ENCODE measurements around the gene ARHGAP32.
"Not testable (repeated sequence)": the region's sequence is repeated elsewhere in the genome, so short reads cannot be mapped to it uniquely, and the experiment has no call there.

Gene ARHGAP32

DNA sequence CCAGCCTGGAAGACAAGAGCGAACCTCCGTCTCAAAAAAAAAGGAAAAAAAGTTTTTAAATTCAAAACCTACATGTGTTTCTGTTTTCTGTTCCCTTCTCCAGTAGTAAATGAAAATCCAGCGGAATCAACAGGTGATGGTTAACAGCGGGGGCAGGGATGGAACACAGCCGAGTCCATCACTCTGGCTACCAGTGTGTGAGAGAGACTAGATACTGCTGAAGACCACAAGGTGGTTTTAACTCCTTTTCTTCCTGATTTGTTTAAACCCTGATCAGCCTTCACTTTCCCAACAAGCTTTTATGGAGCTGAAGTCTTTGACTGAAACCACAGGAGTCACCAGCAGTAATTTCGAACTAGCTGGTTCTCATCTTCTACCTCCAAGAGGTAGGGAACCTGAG, 3.6 kb upstream of the ARHGAP32 start:
- no peak for DNase-seq

DNA sequence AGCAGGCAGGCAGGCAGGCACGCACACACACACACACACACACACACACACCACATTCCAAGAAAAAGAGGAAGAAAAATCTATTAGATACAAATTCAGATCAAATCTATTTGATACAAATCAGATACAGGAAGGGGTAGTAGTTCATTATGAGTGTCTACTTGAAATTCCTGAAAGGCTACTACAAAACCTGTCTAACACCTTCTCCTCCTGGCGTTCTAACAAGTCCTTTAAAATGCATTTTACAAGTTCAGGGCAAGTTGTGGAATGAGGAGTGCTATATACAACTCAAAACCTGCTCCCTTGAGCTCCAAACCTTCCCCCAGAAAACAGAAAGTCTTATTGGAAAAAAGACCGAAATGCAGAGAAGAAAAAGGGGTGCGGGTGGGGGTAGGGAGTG, 476 bp downstream of the ARHGAP32 start:
- DNase-seq, result no peak

DNA sequence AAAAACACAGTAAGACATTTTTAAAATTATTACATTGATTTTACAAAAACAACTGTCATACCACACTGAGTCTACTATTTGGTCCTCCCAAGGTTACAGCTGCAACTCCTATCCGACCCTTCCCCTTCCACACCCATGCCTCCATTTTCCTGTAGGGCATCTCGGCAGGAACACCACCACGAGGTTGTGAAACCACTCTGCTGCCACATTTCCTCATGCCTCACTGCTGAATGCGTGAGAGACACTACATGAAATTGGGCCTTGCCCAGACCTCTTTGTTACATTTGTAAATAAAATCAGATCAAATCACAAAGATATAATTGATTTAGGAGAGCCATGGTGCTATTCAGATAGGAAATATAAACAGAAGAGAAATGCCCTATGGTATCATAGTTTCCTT, 2.0 kb downstream of the ARHGAP32 start:
- DNase-seq, result no peak

DNA sequence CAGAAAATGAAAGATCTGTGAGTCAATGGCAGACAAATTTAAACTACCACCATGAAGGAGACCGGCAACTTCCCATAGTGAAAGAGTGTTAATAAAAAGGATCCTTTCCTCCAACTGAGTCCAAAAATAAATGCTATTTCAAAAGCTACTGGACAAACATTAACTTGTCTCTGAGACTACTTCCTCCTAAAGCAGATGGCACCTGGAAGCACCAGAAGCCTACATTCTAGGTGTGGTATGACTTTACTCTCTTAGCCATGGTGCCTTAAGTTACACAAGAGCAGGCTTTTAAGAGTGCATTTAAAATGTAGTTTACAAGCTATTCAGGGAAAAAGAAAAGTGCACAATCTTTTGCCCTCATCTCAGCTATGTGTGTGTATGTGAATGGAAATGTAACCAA, 2.5 kb downstream of the ARHGAP32 start:
- DNase-seq, result no peak

DNA sequence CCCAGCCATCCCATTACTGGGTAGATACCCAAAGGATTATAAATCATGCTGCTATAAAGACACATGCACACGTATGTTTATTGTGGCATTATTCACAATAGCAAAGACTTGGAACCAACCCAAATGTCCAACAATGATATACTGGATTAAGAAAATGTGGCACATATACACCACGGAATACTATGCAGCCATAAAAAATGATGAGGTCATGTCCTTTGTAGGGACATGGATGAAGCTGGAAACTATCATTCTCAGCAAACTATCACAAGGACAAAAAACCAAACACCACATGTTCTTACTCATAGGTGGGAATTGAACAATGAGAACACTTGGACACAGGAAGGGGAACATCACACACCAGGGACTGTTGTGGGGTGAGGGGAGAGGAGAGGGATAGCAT, 7.0 kb downstream of the ARHGAP32 start:
- DNase-seq, result not testable (repeated sequence)

DNA sequence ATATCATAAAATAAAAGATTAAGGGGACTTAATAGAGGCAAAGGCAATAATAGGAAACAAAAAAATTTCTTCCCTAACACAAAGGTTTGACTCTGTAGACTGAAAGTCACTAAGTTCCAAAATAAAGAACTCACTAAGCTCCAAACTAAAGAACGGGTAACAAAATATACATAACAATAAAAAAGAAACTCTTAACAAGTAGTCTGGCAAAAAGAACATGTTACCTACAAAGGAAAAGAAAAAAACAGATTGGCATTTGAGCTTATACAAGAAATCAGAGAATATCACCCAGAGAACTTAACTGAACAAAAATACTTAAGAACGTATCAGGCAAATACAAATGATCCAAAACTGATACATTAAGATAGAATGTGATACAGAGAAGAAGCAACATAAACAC, 7.5 kb downstream of the ARHGAP32 start:
- DNase-seq, result no peak

DNA sequence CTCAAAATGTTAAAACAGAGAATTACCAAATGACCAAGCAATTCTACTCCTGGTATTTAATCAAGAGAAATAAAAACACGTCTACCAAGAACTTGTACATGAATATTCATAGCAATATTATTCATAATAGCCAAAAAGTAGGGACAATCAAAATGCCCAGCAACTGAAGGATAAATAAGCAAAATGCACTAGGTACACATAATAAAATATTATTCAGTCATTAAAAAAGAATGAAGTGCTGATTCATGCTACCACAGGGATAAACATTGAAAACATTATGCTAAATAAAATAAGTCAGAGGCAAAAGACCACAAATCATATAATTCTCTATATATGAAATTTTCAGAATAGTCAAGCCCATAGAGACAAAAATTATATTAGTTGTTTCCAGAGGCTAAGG, 24.8 kb downstream of the ARHGAP32 start:
- no peak for DNase-seq

DNA sequence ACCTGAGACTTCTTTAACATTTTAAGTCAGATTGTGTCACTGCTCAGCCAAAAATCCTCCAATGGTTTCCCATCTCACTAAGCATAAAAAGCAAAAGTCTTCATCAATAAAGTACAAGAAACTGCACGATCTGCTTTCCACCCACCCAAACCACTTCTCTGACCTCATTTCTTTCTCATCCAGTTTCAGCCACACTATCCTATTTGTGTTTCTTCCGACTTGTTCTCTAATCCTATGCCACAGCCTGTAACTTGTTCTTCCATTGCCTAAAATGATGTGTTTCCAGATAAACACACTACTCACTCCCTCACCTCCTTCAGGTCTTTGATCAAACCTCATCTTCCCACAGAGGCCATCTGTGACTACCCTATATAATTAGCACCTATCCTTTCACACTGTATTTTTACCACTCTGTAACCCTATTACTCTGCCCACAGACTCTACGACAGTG, 28.4 kb downstream of the ARHGAP32 start:
- no peak for DNase-seq

DNA sequence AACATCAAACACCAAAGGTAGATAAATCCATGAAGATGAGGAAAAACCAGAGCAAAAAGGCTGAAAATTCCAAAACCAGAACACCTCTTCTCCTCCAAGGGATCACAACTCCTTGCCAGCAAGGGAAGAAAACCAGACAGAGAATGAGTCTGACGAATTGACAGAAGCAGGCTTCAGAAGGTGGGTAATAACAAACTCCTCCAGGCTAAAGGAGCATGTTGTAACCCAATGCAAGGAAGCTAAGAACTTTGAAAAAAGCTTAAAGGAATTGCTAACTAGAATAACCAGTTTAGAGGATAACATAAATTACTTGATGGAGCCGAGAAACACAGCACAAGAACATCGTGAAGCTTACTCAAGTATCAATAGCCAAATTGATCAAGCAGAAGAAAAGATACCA, 35.0 kb downstream of the ARHGAP32 start:
- DNase-seq, result not testable (repeated sequence)

DNA sequence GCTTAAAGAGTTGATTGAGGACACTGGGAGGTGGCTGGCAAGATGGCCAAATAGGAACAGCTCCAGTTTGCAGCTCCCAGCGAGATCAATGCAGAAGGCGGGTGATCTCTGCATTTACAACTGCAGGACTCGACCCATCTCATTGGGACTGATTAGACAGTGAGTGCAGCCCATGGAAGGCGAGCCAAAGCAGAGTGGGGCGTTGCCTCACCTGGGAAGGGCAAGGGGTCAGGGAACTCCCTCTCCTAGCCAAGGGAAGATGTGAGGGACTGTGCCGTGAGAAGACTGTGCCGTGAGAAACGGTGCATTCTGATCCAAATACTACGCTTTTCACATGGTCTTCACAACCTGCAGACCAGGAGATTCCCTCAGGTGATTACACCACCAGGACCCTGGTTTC, 36.4 kb downstream of the ARHGAP32 start:
- DNase-seq, result no peak

DNA sequence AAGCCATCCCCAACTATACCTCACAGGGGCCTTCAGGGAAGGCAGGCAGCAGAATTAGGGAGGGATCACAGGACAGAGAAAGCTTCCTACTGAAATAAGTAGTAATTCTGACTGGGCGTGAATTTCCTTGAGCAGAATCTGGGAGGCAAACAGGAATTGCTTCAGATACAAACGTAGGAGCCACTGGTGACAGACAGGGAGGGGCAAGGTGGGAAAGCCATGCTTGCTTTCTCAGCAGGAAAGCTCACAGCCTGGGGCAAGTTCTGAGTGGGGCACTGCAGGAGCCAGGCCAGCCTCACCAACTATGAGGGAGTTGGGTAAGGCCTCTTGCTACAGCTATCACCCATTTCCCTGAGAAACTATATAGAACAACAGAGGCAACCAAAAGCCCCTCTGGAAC, 43.6 kb downstream of the ARHGAP32 start:
- DNase-seq, result no peak

DNA sequence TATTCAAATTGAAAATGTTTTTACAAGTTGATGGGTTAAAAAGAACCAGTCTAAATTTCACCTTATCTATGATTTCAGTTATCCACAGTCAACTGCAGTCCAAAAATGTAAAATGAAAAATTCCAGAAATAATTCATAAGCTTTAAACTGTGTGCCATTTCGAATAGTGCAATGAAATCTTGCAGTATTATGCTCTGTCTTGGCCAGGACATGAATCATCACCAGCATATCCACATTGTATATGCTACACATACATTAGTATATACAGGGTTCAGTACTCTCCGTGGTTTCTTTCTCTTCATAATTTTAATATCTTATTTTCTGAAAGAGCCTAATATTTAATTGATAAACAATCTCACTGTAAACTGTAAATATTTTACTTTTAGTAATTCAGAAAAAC, 45.9 kb downstream of the ARHGAP32 start:
- DNase-seq, result no peak

DNA sequence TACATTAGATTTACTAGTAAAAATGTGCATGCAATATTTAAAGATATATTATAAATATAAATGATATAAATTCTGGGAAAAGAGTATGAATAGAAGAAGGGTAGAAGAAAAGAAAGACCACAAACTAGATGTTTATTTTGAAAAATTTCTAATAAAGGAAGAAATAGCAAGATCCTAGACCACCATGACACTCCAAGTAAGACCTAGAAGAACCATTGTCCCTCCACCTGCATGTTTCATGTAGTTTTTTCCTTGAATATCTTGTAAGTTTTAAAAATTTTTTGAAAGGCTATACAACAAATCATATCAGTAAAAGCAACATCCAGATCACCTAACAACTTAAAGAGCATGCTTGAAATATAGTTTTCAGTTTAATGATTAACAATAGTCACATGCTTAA, 46.8 kb downstream of the ARHGAP32 start:
- no peak for DNase-seq

DNA sequence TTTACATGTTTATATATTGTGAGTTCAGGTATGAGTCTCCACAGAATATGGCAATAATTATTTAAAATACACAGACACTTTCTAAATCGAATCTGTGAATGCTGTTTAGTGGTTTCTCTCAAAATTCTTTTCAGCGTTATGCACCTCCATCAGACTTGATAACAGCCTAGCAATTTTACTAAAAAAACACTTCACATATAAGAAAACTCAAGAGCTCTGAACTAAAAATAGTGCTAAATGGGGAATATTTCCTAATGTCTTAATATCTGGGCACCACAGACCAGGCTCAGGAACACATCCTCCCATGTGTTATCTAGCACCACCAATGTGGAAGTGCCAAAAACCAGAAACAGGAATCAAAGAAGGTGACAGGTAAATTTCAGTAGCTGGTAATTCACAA, 47.9 kb downstream of the ARHGAP32 start:
- DNase-seq, result no peak

DNA sequence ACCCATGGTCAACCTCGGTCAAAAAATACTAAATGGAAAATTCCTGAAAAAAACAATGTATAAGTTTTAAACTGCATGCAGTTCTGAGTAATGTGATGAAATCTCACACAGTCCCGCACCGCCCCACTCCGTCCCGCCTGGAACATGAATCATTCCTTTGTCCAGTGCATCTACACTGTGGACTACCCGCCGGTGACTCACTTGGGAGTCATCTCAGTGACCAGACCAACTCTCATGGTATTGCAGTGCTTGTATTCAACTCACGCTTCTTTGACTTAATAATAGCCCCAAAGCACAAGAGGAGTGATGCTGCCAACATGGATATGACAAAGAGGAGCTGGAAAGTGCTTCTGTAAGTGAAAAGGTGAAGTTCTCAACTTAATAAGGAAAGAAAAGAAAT, 48.8 kb downstream of the ARHGAP32 start:
- no peak for DNase-seq

DNA sequence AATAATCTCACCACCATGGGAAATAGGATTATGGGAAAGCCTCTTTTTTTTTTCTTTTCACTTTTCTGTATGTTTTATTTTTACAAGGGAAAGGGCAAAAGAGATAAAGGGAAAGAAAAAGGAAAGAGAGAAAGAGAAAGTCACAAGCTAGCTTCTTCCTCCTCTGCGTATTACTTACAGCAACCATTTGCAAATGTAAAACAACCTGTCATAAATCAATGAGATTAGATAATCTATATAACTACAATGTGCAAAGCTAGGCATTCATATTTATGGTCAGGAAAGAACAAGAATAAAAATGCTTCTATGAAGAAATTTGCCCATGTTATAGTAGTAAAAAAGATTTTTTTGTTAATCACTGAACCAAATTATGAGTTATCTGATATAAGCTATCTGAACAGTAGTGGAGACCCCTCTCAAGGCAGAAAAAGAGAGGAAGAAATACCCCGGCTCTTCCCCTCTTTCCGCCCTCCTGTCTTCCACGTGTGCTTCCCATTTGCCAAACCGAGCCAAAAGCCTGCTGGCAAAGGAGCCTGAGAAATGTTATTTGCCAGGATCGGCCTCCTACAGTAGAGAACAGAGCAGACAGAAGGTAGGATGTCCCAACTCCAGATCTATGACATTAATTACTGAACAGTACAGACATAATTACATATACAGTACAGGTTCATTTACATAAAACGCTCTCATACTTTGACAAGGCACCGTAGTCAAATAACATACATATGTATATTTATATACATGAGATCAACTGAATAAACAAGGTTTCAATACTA, 50.2 kb downstream of the ARHGAP32 start:
- no peak for DNase-seq

DNA sequence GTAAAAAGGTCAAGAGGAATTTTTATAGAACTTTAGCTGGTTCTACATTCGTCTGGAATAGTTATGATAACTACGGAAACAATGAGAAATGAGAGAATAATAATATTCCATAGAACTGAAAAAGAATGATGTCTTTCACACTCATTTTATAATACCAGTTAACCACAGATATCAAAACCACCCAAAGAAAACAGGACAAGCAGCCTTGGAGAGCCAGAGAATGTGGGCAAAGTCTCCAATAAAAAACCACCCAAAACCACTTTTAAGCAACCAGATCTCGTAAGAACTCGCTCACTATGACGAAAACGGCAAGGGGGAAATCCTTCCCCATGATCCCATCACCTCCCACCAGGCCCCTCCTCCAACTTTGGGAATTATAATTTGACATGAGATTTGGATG, 60.8 kb downstream of the ARHGAP32 start:
- no peak for DNase-seq

DNA sequence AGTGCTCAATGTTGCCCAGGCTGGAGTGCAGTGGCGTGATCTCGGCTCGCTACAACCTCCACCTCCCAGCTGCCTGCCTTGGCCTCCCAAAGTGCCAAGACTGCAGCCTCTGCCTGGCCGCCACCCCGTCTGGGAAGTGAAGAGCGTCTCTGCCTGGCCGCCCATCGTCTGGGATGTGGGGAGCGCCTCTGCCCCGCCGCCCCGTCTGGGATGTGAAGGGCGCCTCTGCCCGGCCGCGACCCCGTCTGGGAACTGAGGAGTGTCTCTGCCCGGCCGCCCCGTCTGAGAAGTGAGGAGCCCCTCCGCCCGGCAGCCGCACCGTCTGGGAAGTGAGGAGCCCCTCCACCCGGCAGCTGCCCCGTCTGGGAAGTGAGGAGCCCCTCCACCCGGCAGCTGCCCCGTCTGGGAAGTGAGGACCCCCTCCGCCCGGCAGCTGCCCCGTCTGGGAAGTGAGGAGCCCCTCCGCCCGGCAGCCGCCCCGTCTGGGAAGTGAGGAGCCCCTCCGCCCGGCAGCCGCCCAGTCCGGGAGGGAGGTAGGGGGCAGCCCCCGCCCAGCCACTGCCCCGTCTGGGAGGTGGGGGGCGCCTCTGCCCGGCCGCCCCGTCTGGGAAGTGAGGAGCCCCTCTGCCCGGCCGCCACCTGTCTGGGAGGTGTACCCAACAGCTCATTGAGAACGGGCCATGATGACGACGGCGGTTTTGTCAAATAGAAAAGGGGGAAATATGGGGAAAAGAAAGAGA, 63.1 kb downstream of the ARHGAP32 start:
- not testable (repeated sequence) for DNase-seq

DNA sequence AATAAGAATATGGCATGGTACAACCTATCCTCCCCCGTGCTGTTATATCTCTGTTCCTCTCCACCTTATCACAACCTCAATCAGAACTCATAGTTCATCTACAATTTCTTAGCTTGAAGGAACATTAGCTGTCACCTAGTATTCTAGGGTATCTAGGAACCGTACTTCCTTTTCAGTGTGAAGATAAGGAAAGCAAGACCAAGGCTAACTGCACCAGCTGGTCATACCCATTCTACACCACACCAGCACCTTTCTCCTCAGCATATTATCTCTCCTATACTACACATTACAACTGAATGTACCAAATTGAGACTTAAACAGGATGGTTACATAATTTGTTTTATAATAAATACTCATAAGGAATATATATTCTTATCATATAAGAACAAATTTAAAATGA, 73.1 kb downstream of the ARHGAP32 start:
- peak; percentile 74 for DNase-seq

DNA sequence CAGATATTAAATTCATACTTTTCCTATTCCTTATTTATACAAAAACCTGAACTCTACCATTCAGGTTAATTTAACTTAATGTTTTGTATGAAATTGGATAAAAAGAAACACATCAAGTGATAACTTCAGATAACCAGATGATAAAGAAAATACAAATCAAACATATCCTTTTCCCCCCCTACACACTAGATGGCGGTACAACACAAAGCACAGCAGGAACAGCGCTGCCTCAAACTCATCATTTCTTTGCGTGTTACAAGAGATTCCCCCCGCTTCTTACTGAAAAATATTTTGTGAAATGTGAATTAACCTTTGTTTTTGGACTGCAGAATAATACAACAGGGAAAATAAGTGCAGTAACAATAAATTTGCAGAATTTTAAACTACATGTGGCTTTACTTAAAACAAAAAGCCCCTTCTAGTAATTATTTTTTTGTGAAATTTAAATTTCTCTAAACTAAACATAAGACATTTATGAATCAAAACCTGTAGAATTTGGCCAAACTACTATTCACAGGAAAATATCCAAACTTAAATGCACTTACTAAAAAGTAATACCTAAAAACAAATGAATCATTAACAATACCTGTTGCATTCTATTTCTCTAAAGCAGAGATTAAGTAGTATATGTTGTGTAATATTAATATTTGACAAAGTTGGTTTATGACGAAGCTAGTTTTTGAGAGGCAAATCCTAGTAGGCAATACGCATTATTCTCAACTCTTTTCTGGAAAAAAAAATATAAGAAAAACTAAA, 74.4 kb downstream of the ARHGAP32 start:
- DNase-seq, result peak; percentile 84

DNA sequence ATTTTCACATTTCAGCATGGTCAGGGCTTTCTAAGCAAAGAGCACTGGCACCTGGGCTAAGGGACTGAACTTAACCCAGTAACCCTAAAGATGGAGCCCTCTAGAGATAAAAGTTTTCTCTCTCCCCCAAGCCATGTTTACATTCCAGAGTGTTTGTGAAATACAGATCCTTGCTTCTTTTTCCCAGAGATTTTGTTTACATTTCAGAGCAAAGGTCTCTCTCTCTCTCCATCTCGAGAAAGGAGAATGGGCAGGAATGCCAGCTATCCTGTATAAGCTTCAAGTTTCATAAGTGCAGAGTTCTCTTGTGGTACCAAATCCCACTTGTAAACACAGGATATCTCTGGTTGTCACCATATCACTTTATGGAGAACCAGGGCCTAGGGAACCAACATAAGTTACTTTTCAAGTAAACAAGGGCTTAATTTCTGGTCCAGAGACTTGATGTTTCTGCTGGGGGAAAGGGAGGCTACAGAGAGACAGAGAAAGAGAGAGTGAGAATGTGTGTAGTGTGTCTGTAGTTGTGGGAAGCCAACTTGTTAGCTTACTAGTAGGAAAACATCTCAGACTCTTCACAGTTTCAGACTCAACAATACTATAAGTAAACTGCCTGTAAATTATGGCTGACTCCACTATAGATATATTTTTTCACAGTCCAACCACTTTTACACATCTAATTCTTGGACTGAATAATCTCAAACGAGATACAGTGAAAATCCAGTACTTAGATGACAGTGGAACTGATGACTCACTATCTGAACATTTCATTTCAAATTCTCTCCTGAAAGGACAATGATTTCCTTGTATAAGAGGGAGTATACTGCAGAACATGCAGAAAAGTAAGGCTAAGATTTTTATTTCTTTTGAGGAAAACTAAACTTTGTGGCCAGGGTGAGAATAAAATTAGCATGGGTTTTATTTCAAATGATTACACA, 76.2 kb downstream of the ARHGAP32 start:
- DNase-seq, result no peak

DNA sequence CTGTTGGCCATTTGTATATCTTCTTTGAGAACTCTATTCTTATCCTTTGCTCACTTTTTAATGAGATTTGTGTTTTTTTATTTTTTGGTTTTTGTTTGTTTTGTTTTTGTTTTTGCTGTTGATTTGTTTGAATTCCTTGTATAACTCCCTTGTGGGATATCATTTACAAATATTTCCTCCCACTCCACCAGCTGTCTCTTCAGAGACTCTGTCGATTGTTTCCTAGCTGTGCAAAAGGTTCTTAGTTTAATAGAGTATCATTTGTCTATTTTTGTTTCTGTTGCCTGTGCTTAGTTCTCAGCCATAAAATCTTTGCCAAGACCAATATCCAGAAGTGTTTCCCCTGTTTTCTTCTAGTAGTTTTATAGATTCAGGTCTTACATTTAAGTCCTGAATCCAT, 82.4 kb downstream of the ARHGAP32 start:
- no peak for DNase-seq

DNA sequence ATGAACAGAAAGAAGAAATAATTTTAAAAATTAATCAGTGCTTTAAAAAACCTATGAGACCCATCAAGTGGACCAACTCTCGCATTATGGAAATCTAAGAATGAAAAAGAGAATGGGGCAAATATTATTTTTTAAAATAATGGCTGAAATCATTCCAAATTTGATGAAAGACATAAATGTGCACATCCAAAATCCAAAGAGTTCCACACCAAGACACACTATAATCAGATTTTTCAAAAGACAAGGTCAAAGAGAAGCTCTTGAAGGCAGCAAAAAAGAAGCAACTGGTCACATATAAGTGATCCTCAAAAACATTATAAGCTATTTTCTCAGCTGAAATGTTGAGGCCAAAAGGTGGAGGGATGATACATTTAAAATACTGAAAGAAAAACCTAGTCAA, 85.3 kb downstream of the ARHGAP32 start:
- no peak for DNase-seq

All from NCI-H1092 treated with DMSO at 0.1 percent for 48 hours (cell line).